GM19324 (cell line): ENCODE measurements around the gene KPNB1.

Experiments used
- ATAC-seq: cut with Tn5 transposase; IDR thresholded peaks from one replicate; pipeline ENCODE4 v1.9.1; 2021; ENCODE audit warnings: mild to moderate bottlenecking, moderate library complexity; ENCODE audit not compliant: unreplicated experiment, low FRiP score

KPNB1 gene

GRCh38 chr17:47695429-47696376, 46.0 kb downstream of the KPNB1 start:
- ATAC-seq, result no peak

- ATAC-seq, result no peak
These were observed 47.3 kb downstream of the KPNB1 start for GRCh38 chr17:47696717-47697642.

DNA sequence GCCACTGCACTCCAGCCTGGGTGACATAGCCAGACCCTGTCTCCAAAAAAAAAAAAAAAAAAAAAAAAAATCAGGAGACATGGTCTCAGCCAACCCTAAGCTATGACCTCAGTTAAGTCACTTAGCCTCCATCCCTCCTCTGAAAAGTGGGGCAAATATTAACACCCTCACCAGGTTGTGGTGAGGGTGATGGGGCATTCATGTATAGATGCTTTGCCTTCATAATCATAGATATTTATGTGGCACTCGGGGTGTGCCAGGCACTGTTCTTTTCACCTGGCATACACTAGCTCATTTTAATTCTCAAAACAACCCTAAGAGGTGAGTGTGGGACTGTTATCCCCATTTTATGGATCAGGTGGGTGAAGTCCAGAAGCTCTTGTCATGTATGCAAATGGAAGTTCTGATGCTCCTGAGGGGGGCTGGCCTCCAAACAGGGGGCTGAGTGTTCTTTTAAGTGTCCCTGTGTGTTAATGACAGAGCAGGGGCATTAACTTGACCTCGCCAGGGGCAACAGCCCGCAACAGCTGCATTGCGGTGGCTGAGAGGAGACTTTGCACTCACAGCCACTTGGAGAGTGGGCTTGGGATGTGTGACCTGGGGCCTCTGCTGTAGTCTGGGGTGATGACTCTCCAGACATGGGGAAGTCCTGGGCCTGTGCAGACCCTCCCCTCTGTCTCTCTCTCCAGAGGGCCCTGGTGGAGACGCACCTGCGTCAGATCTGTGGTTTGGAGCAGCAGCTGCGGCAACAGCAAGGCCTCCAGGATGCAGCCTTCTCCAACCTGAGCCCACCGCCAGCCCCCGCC, 48.4 kb downstream of the KPNB1 start:
- no peak for ATAC-seq

DNA sequence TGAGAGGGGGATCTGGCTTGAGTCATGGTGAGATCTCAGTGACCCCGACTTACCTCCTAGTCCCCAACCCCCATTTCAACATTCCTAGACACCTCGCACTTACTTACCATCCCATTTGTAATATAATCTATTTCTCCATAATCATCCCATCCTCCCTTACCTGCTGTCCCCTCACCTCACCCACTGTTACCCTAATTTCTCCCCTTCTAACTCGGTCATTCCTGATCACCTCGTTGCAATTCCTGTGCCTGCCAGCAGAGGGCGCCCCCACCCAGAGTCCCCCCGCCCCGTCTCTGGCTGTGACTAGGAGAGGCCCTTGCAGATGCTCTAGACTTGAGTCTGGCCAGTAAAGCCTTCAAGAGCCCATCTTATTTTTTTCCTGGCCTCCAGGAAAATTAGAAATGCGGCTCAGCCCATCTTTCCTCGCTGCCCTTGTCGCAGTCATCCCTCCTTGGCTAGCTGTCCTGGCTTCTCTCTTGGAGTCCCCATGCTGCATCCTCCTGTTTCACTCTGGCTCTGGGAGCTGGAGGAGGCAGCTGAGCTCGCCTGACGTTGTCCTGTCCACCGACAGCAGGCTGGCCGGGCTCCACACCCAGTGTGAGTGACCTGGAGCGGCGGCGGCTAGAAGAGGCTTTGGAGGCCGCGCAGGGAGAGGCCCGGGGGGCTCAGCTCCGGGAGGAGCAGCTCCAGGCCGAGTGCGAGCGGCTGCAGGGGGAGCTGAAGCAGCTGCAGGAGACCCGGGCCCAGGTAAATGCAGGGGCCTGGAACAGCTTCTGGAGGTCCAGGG, 49.2 kb downstream of the KPNB1 start:
- ATAC-seq, result no peak

DNA sequence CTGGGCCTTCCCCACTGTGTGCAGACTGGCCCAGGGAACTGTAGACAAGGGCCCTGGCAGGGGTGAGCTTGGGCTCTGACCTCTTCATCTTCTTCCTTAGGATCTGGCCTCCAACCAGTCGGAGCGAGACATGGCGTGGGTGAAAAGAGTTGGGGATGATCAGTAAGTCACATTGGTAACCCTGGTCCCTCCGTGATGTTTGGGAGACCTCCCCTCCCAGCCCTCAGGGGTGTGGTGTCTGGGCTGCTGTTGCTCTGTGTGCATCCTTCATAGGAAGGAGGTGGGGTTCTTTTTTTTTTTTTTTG, 49.8 kb downstream of the KPNB1 start:
- no peak for ATAC-seq

DNA sequence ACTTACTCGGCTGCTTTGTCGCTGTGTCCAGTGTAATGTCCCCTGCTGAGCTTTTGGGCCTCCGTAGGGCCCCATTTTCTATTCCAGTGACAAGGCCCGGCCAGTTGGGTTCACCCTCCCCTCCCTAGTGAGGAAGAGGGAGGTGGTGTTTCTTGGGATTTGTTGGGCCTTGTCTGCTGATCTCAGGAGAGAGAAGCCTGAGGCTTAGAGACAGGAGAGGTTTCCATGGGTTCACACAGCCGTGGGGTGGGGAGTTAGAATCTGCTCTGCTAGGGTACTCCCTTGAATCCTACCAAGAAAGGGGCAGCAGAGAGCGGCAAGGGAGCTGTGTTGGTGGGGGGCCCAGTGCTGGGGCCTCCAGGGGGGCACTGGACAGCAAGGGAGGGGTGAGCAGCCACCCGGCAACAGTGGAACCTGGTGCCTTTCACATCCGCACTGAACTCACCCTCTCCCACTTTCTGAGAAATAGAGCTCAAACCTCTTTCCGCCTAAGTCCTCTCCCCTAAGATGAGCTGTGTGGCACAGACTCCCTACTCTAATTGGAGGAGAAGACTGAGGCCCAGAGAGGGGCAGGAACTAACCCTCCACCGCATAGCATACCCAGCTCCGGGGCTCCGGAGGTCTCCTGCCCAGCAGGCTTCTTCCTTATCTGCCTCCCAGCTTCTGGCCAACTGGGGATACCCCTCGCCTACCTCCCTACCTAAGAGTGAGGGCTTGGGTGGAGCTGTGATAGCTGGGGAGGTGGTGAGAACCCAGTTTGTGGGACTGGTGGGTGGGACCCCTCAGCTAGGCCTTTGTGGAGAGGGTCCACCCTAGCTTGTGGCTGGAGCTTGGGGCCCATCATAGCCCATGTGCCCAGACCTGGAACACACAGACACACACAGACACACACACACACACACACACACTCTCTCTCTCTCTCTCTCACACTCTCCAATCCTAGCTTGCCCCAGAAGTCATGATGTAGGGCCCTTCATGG, 51.0 kb downstream of the KPNB1 start:
- no peak for ATAC-seq

- no peak for ATAC-seq
These were observed 51.9 kb downstream of the KPNB1 start for GRCh38 chr17:47701608-47702007.

DNA sequence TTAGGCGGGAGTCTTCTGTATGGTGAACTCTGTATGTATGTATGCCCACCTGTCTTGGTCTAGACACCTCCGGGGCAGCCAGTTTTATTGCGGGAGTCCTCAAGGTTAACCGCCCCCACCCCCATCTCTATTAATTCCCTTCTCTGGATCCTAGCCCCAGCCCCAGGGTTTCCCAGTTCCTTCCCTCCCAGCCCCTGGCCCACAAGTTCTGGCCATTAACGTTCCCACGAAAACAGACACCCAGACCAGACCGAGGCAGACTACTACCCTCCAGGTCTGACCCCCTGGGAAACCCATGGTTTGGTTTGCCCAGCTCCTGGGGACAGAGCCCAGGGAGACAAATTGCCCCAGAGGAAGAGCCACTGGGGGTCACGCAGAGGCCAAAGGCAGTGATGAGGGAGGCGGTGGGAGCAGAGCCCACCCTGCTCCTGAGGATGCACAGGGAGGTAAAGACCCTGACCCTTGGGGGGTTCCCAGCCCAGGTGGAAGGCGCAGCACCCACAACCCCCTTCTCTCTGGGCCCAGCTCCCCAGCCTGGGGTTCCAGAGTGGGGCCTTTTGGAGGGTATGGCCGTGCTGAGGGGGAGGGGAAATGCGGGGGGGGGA, 52.8 kb downstream of the KPNB1 start:
- no peak for ATAC-seq

DNA sequence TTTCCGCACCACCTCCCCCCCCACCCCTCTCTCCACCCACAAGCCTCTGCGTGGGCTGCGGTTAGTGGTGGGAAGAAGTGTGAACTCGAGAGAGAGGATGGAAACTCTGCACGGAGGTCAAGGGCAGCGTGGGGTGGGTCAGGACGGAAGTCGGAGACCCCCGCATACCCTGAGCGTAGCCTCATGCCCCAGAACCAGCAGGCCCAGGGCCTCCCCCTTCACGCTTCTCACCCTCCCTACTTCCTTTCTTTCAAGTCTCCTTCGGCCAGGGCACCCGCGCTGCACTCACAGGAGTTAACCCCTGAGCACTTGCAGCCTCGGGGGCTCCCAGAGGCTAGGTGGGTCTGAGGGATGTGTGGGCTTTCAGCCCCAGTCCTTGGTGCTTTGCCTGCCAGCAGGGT, 53.5 kb downstream of the KPNB1 start:
- no peak for ATAC-seq

DNA sequence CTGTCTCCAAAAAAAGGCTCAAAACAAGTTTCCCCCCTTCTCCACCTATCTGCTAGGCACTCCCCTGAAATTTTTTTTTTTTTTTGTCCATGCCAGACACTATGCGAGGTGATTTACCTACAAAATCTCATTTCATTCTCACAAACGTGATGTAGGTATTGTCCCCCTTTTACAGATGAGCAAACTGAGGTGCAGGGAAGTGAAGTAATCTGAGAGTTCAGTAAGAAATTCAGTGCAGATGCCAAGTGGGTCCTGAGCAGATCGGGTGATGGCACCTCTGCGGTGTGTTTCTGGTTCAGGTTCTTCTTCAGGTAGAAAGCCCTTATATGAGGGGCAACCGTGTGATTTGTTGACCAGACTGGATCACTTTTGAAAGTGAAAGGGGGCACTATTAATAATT, 54.0 kb downstream of the KPNB1 start:
- no peak for ATAC-seq

DNA sequence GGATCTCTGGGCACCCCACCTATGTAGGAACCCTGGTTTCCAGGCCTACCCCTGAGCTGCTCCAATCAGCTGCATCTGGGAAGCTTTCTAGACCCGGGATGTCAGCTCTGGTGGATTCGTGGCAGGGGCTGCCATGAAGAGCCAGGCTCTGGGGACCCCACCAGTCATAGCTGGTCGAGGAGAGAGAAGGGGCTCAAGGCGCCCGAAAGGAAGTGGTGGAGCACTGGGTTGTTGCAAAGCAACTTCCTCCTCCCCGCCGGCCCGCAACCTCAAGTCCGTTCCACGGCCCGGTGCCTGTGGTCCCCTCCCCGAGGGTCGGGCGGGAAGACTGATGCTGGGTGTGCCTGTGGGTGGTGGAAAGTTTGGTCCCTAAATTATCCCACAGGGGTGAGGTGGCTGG, 54.4 kb downstream of the KPNB1 start:
- ATAC-seq, result no peak

GRCh38 chr17:47704736-47705135, 55.0 kb downstream of the KPNB1 start:
- ATAC-seq, result no peak

- no peak for ATAC-seq
These were observed 56.1 kb downstream of the KPNB1 start for GRCh38 chr17:47705536-47706530.

- ATAC-seq, result no peak
These were observed 57.5 kb downstream of the KPNB1 start for GRCh38 chr17:47707056-47707804.

DNA sequence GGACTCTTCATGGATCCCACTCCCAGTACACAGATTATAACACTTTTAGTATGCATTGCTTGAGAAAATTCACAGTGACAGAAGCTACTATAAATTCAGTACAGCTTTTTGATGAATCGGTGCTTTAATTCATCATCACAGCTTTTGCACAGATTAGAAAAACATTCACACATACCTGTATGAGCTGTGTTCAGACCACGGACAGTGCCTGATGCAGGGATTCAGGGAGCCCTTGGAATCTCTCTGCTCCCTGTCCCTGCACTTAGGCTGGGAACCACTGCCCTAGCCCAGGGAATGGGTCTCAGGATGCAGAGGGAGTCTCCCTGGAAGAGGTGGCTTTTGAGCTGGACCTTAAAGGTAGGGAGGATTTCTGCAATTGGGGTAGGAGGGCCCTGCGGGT, 58.2 kb downstream of the KPNB1 start:
- ATAC-seq, result no peak

DNA sequence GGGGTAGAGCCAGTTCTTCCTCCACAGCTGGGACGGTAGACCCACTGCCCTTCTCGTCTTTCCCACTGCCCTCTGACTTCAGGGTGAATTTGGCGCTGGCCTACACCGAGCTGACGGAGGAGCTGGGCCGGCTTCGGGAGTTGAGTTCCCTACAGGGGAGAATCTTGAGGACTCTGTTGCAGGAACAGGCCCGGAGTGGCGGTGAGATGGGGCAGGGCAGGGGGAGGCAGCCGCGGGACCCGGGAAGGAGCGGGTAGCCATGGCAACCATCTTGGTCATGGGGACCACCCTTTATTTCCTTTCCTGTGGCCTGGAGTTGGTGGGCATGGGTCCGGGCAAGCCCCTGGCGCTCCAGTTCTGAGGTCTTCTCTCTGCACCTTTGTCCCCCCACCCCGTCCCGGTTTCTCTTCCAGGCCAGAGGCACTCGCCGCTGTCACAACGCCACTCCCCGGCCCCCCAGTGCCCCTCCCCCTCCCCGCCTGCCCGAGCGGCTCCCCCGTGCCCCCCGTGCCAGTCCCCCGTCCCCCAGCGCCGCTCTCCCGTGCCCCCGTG, 58.7 kb downstream of the KPNB1 start:
- ATAC-seq, result no peak
